ENCODE measurements around the gene RAD51AP2.
"Not testable (repeated sequence)": the region's sequence is repeated elsewhere in the genome, so short reads cannot be mapped to it uniquely, and the experiment has no call there.

Gene RAD51AP2

GRCh38 chr2:17538022-17538843 is 20.0 kb upstream of the RAD51AP2 start:
- DNase-seq (ENCODE audit: low read depth): no peak

- DNase-seq (ENCODE audit: low read depth): no peak
Measured at GRCh38 chr2:17536416-17536815, 18.2 kb upstream of the RAD51AP2 start.

- no peak for DNase-seq (ENCODE audit: low read depth)
Measured at GRCh38 chr2:17533546-17533945, 15.3 kb upstream of the RAD51AP2 start.

GRCh38 chr2:17529771-17530170 is 11.5 kb upstream of the RAD51AP2 start:
- no peak for DNase-seq (ENCODE audit: low read depth)

GRCh38 chr2:17522303-17522702 is 4.1 kb upstream of the RAD51AP2 start:
- DNase-seq (ENCODE audit: low read depth): no peak

GRCh38 chr2:17521621-17522020 is 3.4 kb upstream of the RAD51AP2 start:
- no peak for DNase-seq (ENCODE audit: low read depth)

GRCh38 chr2:17520761-17521160 is 2.5 kb upstream of the RAD51AP2 start:
- DNase-seq (ENCODE audit: low read depth): no peak

GRCh38 chr2:17519486-17519885 is 1.2 kb upstream of the RAD51AP2 start:
- no peak for DNase-seq (ENCODE audit: low read depth)

GRCh38 chr2:17517481-17518211 is 594 bp downstream of the RAD51AP2 start:
- no peak for DNase-seq (ENCODE audit: low read depth)

GRCh38 chr2:17515652-17516051 is 2.6 kb downstream of the RAD51AP2 start:
- DNase-seq (ENCODE audit: low read depth): no peak

GRCh38 chr2:17506736-17507616 is 11.3 kb downstream of the RAD51AP2 start:
- DNase-seq (ENCODE audit: low read depth): no peak

GRCh38 chr2:17497718-17498117 is 20.5 kb downstream of the RAD51AP2 start:
- DNase-seq (ENCODE audit: low read depth): no peak

- no peak for DNase-seq (ENCODE audit: low read depth)
Measured at GRCh38 chr2:17495590-17495989, 22.6 kb downstream of the RAD51AP2 start.

GRCh38 chr2:17490165-17490564 is 28.1 kb downstream of the RAD51AP2 start:
- not testable (repeated sequence) for DNase-seq (ENCODE audit: low read depth)

GRCh38 chr2:17488610-17489009 is 29.6 kb downstream of the RAD51AP2 start:
- not testable (repeated sequence) for DNase-seq (ENCODE audit: low read depth)

- no peak for DNase-seq (ENCODE audit: low read depth)
Measured at GRCh38 chr2:17483496-17483895, 34.7 kb downstream of the RAD51AP2 start.

- no peak for DNase-seq (ENCODE audit: low read depth)
Measured at GRCh38 chr2:17482651-17483050, 35.6 kb downstream of the RAD51AP2 start.

GRCh38 chr2:17479875-17480274 is 38.4 kb downstream of the RAD51AP2 start:
- no peak for DNase-seq (ENCODE audit: low read depth)

- DNase-seq (ENCODE audit: low read depth): no peak
Measured at GRCh38 chr2:17476830-17477229, 41.4 kb downstream of the RAD51AP2 start.

GRCh38 chr2:17476064-17476463 is 42.2 kb downstream of the RAD51AP2 start:
- no peak for DNase-seq (ENCODE audit: low read depth)

GRCh38 chr2:17475286-17475685 is 43.0 kb downstream of the RAD51AP2 start:
- DNase-seq (ENCODE audit: low read depth): no peak

GRCh38 chr2:17471979-17472378 is 46.3 kb downstream of the RAD51AP2 start:
- DNase-seq (ENCODE audit: low read depth): no peak
